ENCODE measurements around the gene MAT1A.

Gene MAT1A

DNA sequence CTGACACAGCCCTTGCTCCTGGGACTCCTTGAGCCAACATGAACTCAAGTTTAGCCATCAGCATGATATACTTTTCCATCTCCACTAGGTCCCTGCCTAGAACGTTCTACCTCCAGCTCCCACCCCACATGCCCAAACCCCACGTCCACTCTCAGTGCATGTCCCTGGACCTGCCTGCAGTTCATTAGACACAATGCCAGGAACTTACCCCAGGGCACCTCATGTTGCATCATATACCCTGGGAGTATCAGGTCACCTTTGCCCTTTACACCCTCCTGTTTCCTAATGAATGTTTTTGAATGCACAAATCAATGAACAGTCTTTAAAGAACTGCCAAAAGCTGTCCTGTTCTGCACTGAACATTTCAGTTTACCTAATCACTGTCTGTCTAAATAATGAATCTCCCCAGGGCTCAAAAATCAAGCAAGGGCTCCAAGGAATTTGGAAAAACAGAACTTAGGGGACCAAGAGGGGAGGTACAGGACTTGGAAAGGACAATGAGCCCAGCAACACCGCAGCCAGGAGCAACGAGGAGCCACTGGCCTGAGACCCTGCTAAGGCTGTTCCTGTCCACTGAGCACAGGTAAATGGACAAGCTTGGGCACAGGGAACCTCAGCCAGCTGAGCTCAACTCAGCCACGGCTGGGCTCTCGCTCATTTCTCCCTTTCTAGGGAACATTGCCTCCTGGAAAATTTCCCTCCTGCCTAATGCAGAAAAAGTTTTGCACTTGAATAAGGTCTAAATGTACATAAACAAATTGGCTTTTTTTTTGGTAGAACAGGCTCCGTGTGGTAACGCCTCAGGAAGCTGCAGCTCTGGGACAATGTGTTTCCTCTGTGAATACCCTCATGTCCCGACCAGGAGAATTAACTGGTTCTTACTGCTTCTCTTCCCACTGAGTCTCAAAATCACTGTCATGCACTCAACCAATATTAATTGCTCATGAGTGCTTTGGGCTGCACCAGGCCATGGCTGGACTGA lies 7.4 kb downstream of the MAT1A start:
- no peak for DNase-seq (ENCODE audit: low read depth)

DNA sequence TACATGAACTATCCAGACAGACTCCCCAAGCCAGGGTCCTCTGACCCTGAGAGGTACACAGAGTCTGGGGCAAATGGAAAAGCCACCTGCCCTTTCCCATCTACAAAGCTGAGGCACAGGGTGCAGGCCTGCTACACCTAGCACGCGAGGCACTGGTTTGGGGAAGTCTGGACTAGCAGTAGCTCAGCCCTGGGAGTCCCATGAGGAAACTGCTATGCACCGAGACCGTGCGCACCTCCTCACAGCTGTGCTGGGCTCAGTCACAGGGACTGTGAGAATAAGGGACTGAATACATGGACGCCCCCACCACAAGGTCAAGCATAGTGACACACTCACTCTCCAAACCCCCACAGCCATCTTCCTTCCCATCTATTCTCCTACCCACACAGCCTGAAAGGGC lies 8.2 kb downstream of the MAT1A start:
- DNase-seq (ENCODE audit: low read depth), result no peak

DNA sequence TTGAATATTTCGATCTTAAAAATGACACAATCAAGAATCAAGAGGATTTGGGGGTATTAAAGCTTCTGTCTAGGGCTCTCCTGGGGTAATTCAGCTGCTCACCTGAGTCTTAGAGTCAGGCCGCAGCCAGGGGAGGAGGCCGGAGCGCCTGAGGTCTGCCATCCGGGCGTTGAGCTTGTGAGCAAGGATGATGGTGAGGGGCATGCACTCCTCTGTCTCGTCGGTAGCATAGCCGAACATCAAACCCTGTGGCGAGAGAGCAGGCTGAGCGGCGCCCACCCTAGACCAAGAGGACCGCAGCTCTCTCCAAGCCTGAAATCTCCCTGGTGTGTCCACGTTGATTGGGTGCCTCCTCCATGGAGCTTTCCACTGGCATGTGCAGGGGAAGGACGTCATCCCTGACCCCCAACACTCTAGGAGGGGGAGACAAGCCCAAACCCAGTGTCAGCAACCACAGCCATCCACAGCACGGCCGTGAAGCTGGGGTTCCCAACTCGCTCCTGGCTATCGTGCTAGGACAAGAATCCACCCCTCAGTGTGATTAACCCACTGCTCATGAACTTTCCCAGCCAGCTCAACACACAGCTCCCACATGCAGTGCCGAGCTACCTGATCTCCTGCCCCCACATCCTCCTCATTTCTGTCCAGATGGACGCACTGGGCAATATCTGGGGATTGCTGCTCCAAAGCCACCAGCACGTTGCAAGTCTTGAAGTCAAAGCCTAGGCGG lies 9.2 kb downstream of the MAT1A start:
- DNase-seq (ENCODE audit: low read depth), result no peak

DNA sequence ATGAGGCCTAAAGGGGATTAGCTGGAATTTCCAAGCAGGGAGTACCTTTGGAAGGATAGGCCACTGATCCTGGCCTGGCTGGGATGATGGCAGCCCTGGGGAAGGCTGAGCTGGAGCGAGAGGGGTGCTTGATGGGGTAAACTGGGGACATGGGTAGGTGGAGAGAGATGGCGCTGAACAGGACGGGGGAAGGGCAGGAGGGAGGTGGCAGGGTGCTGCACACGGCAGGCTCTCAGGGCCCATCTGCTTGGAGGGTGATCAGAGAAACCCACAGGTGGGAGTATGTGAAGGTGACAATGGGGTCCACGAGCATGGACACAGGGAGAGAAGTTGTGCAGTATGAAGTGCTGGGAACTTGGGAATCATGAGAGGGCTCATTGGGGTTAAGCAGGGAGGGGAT lies 10.3 kb downstream of the MAT1A start:
- no peak for DNase-seq (ENCODE audit: low read depth)

DNA sequence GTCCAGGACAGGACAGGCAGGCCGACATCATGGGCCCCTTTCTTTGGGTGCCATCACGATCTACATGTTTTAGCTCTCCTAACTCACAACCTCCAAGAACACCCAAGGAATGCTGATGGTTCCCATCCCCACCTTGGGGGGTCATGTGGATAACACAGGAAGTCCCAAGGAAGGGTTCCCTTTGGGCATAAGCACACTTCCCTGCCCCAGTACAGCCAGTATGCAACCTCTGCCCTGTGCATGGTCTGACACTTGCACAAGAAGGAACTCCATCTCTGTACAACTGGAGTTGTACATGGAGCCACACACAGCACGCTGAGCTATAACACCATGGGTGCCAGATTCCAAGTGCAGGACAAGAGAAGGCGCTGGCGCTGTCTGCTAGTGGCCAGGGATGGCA lies 11.0 kb downstream of the MAT1A start:
- no peak for DNase-seq (ENCODE audit: low read depth)

DNA sequence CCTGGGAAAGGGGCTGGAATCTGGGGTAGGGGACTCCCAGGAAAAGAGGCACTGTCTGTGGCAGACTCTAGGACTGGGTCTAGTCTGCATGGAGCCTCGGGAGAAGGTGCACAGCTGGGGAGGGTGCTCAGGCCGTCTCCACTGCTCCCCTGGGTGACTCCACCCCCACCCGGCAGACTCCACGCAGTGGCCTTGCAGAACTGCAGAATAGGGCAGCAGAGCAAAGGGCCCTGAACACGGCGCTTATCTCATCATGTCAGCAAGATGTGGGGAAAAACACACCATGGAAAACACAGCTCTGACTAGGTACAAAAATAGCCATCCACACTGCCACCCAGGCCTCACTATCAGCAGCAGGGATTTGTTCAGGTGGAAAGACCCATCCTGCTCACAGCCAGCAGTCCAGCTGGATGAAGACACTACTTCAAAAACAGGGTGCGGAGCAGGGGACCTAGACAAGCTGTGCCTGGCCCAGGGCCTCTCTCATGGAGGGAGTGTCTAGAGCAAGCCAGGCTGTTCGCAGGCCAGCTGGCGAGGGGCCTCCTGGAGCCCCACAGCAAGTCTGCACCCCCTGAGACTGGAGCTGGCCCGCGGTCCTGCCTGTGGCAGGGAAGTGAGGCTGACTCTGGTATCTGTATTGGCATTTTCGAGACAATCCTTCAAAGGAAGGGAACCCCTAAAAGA lies 11.7 kb downstream of the MAT1A start:
- DNase-seq (ENCODE audit: low read depth), result no peak

DNA sequence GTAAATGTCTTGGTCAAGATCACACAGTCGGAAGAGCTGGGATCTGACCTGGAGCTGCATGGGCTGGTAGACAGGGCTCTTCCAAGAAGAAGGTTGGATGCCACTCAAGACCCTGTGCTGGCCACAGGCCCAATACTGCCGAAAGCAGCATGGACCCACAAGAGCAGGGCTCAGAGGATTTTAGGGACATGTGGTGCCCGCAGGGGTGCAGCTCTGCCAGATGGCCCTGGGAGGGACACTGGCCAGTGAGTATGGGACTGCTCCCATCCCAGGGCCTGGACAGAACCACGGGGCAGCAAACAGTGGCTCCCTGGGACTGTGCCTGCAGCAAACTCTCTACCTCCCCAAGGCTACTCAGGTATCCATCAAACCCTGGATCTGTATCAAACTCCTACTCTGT lies 12.4 kb downstream of the MAT1A start:
- DNase-seq (ENCODE audit: low read depth), result no peak

DNA sequence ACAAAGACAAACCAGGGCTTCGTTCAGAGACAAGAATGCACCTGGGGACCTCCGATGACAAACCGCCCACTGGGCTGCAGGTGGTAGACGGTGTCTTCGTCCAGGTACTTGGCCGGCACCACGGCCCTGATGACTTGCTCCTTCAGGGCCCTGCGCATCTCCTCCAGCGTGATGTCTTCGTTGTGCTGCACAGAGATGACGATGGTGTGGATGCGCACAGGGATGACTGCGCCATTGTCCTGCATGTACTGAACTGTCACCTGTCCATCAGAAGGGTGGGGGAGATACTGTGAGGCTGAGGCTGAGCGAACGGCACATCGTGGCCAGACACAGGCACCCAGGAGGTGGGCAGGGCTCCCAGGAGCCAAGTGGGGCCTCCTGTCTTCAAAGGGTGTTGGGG lies 13.1 kb downstream of the MAT1A start:
- no peak for DNase-seq (ENCODE audit: low read depth)

DNA sequence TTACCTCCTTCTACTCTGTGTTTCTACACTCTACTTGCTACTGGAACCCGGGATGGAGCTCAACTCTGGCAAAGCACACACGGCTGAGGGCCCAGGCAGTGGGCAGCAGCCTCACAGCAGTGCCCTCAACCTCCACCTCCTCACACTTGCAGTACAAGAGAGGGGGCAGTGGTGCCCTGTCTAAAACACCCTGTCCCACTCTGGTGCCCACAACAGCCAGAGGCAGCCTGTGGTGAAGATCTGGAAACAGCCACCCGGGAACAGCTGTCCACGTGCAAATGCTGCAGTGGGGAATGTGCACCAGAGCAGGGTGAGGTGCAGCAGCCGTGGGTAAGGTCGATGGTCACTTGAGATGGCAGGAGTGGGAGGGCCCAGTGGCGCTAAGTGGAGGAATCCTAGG lies 13.7 kb downstream of the MAT1A start:
- DNase-seq (ENCODE audit: low read depth), result no peak

DNA sequence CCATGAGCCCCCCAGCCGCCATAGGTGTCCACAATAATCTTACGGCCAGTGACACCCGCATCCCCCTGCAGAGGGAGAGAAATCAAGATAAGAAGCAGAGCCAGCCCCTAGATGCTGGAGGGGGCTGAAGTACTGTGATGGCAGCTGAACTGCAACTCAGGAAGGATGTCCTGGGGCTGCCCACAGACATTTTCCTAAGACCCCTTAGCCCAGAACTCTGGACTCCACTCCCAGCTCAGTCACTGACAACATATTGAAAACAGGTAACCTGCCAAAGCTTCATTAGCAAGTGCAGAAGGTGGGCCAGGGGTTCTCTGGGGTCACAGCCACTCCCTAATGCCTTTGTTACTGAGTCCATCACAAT lies 14.3 kb downstream of the MAT1A start:
- no peak for DNase-seq (ENCODE audit: low read depth)

DNA sequence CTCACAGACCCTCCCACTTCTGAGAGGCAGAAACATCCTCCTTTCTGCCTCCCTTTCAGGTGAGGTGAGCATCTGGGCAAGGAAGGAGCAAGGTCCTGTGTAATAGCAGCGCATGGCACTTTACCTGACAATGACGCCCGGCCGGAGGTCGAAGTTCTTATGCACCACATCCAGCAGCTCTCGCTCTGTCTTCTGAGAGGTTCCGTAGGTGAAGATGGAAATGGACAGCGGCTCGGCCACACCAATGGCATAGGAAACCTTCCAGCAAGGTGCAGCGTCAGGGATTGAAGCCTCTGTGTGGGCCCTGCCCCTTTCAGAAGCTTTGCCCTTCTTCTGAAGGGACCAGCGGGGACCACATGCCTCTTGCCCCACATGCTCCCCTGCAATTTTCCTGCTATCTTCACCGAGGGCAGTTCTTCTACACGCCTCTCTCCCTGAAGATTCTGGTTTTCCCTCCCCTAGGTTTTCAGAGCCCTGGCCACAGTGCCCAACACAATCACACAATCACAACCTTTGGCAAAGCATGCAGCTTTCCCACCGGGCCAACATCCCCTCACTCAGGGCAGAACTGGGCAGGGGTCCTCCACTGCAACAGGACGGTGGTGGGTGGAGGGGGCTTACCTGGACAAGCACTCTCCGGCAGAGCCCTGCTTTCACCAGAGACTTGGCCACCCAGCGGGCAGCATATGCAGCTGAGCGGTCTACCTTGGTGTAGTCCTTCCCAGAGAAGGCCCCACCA lies 14.9 kb downstream of the MAT1A start:
- no peak for DNase-seq (ENCODE audit: low read depth)

DNA sequence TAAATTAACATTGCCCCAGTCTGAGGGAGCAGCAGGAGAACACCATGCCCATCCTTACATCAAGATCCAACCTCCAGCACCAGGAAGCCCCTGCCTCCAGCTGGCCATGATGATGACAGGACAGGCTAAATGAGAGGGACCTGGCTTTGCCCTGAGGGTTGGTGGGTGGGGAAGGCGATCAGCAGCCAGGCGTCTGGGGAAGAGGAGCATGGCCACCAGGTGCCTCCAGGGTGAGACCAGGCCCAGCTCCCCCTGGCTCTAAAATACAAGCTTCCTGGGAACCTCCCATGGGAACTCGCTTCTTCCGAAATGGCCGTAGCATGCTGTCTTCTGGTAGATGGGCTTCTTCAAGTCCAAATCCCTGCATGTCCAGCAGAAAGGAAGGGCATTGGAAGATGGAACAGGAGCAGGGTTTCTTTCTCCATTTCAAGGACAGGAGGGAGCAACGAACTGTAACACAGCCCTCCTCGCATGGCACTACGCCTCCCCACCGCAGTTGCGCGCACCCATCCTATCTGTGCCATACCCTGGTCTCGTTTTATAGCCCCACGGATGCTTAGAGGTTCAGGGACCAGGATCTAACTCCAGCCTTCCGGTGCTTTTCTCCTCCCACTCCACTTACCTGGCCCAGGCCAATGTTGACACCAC lies 15.8 kb downstream of the MAT1A start:
- no peak for DNase-seq (ENCODE audit: low read depth)

DNA sequence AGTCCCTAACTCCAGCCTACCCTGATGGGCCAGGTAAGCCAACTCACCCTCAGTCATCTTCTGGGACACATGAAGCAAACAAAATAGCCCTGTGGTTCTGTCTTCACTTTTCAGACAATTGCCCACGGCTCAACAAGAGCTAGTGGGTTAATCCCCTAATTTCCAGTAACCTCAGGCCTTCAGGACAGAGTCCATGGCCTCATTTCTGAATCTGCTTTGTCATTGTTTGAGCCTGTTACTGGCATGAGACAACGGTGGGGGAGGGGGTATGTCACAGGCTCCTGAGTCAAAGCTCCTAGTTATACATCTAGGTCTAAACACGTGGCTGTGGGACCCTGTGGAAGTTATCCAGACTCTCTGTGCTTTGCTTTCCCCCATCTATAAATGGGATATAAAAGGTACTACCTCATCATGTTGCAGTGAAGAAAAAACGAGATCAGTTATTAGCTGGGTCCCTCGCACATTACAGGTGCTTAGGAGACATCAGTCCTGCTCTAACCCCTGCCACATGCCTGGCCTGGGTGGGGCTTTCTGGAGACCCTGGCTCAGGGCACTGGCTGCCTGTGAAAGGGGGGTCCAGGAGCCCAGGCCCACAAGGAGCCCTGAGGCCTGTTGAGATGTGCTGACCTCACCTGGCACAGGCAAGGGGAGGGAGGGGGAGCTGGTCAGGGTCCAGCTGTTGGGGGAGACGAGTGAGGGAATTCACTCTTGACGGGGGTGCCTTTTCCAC lies 16.5 kb downstream of the MAT1A start:
- DNase-seq (ENCODE audit: low read depth), result peak; percentile 19

DNA sequence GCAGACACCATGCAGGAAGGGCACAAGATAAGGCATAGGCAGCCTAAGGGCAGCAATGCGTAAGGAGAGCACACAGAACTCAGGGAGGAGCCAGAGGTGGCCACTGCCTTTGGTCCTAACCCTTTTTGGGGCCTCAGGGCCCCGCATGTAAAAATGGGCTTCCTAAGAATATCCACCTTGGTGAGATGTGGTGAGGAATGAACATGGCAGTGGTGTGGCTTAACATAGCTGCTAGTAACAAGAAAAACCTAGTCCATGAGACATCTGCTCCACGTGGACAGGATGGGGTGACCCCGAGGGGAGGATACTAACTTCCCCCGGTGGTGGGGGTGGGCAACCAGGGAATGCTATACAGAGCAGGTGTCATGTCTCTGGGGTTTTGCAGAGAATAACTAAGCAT lies 18.0 kb downstream of the MAT1A start:
- DNase-seq (ENCODE audit: low read depth), result no peak

DNA sequence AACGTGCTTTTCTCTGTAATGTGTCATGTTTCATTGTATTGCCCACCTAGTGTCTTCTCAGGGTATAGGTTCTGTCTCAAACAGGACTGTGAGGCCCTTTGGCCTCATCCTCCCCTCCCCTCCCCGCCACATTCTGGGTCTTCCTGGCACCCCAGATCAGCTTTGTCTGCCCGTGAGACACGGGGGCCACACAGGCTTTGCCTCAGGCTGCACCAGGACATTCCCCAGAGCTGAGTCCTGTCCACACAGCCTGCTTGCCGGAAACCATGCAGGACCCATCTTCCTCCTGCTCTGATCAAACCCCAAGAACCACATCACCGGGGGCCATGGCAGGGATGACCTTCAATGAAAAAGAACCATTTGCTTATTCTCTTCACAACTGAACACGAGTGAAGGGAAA lies 18.6 kb downstream of the MAT1A start:
- no peak for DNase-seq (ENCODE audit: low read depth)

DNA sequence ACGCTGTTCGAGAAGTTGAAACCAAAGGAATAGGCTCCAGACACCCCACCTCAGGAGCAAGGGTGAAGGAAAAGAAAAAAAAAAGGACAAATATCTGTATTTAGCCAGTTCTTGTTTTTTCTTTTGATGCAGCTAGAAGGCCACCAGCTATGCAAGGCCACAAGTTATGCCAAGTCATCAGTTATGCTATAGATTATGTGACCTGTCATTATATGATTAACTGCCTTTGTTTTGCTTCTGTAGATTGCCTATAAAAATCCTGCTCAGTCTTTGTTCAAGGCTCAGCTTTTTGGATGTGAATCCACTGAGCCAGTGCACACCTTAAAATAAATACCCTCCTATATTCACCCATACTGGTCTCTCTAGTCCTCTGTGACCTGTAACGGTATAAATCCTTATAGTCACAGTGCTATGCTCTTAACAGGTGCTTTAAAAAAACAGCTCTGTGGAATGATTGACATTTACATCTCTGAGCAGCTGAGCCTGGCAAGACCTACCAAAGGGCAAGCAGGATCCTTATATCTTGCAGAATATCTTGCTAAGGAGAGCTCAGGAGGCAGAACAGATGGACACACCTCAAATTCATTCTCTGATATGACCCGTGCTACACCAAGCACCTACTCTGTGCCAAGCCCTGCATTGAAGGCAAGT lies 20.4 kb downstream of the MAT1A start:
- no peak for DNase-seq (ENCODE audit: low read depth)

DNA sequence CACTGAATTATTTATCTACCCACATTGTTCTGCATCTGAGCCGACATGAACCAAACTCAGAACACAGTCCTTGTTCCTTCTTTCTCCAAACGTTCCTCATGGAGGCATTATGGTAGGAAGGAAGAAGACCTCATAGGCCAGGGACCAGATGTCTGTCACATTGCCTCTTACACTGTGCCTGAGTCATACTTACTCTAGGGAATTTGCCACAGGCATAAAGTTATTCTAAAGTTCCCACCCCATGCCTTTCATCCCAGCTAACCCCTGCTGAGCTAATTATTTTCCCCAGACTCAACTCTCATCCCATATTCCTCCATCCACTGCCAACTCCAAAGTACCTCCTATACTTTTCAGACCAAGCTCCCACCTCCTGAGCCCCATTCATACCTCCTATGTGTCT lies 21.2 kb downstream of the MAT1A start:
- DNase-seq (ENCODE audit: low read depth), result peak; percentile 61

DNA sequence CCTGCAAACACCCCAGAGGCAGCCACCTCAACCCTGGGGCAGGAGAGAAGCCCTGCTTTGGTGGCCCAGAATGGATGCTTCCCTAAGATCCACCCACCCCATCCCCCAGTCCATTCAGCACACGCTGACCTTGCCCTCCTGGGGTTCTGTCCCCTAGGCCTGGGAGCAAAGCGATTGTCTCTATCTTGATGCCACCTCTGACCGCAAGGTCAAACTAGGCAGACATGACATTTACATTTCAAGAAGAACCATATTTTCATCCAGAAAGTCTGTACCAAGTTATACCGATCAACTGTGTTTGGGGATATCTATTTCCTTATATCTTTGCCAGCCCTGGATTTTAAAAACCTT lies 23.0 kb downstream of the MAT1A start:
- DNase-seq (ENCODE audit: low read depth), result no peak

DNA sequence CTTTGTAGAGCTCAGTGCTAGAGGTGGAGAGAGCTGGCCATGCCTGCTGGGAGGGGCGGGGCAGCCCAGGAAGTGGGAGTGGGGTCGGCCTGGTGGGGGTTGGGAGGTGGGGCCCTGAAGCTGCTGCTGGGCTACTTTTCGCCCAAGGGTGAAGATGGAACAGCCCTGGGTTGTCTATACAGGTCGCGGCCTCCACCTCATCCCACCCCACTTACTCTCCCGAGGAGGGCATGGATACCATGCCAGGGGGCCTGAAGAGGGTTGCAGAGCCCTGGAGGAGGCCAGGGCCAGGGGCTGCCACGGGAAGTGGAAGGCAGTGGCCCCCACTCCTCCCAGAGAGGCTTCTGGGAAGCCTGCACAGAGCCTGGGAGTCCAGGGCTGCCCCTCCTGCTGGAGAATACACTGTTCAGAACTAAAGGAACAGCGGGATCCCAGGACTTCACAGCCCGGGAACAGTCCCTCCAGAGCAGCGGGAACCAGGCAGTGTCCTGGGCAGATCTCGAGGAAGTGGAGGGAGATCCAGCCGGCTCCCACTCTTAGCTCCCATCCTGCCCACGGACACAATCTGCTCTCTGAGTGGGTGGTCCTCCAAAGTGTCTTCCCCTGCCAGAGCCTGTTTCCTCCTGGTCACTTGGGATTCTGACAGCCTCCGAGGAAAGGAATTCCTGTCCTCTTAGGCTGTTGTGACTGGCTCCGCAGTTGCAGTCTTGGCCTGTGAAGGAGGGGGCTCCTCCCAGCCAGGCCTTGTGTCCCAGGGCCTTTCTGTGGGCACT lies 23.5 kb downstream of the MAT1A start:
- DNase-seq (ENCODE audit: low read depth), result no peak
